Measurements from ENCODE around the gene DLX5.
"Not testable (repeated sequence)": the region's sequence is repeated elsewhere in the genome, so short reads cannot be mapped to it uniquely, and the experiment has no call there.

Gene DLX5

GRCh38 chr7:97024209-97025129 lies at the start of gene DLX5:
Gene DLX5, minus strand, starts transcription at chr7:97024831. Its CDS starts 208 bp downstream, at chr7:97024623.
- peak; percentile 94 for DNase-seq

- not testable (repeated sequence) for DNase-seq
Measured at GRCh38 chr7:97072025-97072424, 47.4 kb upstream of the DLX5 start.

DNA sequence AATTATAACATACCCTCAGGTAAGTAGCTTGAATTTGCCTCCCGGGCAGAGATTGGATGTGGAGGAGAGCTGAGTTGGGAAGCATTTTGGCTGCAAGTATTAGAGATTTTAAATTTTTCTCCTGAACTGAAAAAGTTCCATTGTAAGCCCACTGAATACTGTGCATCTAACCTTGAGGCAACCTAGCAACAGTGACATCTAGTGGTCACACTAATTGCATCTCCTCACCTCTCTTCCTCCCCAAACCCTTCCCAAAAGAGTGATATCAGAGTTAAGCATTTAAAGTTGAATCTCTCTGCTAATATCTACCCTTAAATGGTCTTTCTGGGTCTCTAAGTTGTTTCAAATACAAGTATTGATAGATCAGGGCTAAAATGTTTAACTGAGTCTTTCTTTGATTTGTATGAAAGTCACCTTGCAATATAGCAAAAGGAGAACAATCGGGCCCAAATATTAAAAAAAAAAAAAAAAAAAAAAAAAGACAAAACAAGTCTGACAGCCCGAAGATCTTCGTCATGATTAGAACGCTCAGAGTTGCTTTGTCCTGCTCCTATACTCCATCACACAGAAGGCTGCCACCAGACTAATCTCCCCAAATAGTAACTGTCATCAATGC lies 40.4 kb upstream of the DLX5 start:
- peak; percentile 77 for DNase-seq

DNA sequence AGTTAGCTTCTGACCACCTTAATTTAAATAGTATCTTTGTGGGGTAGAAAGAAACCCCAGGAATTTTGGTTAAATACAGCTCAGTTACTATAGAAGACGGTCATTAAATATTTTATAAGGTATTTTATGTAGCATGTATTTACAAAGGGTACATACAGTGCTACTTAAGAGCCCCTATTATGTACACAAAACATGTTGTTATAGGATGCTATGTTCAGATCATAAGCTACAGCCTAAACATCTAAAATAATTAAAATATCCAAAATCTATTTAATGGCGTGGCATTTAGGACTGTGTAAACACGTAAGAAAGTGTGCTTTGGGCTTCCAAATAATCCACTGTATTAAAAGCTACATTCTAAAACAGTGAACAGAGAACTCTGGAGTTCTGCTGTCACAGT lies 39.4 kb upstream of the DLX5 start:
- no peak for DNase-seq

DNA sequence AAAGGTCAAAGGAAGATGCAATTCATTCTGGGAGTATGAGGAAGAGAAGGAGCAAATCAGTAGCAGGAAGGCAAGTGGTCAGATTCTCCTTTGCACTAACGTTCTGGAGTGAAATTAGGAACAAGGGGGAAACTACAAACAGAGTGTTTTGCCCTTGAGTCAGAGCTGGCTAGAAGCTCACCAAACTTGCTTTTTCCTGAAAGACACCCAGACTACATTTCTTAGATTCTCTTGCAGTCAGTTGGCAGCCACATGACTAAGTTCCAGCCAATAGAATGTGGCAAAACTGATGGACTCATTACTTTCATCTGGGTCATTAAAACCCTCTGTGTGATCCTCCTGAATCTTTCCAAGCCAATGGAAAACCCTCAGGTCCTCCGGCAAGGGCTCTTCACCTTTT lies 18.6 kb upstream of the DLX5 start:
- DNase-seq, result no peak

DNA sequence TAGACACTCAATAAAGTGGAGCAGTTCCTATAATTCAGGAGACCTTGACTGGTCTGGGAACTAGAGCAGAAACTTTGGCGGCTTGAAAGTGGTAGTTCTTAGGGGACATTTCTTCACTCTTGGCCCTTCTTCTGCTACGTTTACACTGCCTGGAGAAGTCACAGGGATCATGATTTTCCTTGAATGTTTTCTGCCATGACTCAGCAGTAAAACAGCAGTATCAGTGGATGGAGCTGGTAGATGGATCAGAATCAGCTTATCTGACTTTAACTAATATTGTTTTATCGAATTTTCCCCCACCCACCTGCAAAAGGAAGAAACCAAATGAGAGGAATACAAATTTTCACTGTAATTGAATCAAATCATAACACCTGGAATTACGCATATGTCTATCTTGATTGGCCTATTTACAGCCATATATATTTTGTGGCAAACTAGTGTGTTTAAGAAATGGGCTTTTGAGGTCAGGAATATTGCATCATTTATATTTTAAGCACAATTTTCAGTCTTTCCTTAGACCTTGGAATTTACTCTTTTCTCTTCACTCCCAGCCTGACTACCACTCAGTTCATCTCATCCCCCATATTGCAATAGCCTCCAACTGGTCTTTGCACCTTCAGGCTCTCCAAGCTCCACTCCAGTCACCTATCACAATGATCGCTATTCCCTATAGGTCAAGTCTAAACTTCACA lies 14.9 kb upstream of the DLX5 start:
- no peak for DNase-seq

- not testable (repeated sequence) for DNase-seq
Measured at GRCh38 chr7:97034213-97034852, 9.7 kb upstream of the DLX5 start.

DNA sequence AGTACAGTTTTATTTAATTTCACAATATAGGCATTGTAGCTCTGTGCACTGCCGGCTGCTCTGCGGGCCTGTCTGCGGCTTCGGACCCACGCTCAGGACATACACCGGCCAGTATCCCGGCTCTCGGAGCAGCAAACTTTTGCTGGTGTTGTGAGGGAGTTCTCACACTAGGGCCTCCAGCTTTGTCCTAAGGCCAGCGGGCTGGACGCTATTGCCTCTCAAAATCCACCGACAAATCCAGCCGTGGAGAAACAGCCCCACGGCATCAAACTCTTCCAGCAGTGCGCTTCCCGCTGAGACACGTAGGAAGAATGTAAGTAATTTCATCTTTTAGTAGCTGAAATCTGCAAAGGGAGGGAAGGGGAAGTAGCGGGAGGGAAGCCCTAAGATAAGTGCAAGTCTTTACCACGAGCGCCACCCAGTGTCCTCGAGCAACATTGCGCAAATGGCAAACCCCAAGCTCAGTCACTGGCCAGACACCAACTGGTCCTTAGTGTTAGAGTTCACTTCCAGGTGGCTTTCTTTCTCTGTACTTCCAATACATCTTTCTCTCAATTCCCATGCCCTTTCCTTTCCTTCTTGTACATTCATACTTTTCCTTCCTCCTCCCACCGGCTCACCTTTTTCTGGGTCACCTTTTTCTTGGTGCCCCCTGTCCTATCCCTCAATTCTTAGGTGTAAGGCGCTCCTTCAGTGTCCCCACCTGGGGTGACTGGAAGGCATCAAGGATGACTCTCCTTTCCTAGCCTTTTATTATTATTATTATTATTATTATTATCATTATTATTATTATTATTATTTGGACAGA lies 3.0 kb upstream of the DLX5 start:
- DNase-seq, result no peak

DNA sequence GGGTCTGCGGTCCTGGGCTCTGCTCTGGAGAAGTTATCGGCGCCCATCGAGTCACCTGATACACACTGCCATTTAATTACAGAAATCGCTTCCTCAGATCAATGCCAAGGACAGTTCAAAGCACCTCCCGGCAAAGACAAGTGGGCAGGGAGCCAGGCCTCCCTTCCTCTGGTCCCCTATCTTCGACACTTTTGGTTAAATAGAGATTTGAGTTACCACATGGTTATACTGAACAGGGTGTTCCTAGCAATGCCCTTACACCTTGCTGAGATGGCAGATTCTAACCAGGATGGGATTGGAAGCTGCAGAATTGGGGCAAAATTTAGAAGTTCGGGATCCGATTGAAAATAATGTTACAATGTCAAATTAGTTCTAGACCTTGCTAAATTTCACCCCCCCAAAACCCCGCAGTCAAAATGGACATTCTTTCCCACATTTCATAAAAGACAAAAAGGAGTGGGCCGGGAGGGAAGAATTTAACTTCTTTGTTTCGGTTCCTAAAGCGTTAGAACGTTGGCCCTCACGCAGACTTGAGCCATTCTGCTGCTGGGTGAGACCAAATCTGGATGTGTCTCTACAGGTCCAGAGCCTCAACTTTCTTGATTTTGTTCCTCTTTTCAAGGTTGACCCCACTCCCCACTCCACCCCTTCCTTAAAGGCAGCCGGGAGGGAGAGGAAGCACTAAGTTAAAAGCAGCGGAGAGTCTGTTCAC lies 2.2 kb upstream of the DLX5 start:
- DNase-seq, result no peak

DNA sequence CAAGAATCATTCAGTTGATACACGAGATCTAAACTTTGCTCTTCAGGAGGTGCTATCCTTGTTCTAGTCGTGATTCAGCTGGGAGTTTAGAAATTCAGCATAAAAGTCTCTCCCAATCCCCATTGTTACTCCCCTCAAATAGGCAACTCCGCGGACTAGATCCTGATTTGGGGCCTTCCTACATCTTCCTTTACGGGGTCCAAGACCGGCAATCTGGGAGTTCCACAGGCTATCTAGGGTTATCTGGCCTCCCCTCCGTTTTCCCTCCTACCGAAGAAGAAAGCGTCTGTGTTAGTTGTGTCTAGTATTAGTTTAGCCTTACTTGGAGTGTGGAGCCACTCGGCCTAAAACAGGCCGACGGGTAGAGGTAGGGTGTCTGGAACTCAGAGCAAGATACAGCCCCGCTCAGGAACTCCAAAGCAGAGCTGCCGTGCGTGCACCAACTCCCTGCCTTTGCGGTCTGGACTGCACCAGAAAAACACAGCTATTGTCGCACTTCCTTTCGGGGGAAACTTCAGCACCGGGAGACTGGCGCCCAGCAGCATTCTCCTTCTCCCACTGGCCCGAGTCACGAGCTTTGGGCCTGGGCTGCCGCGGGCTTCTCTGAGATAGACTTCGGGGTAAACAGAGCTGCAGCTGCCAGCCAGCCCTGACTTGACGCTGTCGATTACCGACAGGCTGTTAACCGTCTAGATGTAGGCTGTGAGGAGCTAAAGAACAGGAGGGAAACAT lies 1.5 kb upstream of the DLX5 start:
- peak; percentile 92 for DNase-seq

DNA sequence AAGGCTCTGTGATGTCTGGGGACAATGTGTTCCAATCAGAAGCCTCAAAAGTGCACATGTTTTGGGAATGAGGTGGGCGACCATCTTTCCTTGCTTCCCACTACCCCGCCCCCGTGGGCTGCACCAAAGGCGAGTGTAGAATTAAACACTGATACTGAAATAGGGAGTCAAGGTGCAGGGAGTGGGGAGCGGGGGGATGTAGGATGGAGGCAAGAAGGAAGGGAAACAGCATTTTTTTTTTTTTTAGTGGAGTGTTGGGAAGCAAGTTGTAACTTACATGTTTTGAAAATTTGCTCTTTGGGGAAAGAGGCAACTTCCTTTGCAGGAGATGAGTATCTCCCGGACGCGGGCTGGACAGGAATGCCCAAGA lies 484 bp upstream of the DLX5 start:
- DNase-seq, result no peak

GRCh38 chr7:97022491-97023306 lies 1.9 kb downstream of the DLX5 start:
- no peak for DNase-seq

DNA sequence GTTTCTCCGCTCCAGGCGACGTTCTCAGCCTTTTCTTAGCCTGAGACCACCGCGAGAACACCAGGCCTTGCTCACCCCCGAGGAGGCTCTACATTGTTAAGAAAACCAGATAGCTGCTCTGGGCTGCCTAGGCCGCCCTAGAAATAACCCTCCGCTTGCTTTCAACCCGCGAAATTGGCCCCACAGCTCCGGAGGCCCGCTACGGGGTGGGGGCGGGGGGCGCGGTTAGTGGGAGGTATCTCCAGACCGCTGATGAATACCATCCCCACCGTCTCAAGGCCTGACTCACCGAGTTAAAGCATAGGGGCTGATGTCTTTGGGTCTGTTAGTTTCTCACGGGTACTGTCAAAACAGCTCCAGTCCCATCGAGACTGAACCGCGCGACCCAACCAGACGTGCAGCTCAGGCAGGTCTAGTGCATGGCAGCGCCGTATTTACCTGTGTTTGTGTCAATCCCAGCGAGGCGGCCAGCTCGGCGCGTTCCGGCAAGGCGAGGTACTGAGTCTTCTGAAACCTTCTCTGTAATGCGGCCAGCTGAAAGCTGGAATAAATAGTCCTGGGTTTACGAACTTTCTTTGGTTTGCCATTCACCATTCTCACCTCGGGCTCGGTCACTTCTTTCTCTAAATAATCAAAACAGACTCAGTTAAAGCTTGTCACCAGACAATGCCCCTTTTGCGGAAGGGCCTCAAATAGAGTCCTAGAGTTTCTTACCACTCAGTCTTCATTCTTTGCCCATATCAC lies 2.7 kb downstream of the DLX5 start:
- no peak for DNase-seq

GRCh38 chr7:97020996-97021746 lies 3.5 kb downstream of the DLX5 start:
- DNase-seq, result no peak

- no peak for DNase-seq
Measured at GRCh38 chr7:97020601-97020995, 4.0 kb downstream of the DLX5 start.

DNA sequence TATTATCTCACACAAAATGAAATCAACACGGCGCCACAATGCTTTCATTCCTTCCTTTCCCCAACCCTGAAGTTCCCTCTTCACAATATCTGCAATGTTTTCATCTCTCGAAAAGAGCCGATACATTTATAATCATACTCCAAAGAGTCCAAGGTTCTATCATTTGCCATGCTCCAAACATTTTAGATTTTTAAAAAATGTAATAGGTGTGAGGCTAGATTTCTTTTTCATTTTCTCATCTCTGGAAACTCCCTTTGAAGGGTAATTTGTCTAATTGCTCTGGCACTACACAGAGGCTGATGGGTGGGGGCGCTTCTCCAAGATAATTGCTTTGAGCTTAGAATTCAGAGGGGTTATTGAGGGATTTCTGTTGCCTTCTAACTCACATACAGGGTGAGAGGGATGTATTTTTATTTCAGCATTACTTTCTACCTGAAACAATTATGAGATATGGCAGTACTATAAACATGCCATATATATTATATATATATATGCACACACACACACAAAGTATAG lies 4.9 kb downstream of the DLX5 start:
- no peak for DNase-seq

GRCh38 chr7:97018791-97019531 lies 5.7 kb downstream of the DLX5 start:
- no peak for DNase-seq
